ENCODE data around the gene SIRT6. TPM values are rescaled to one million over a fixed set of nuclear protein-coding genes. Genes with fewer than 3 reads are reported as not detected.

SIRT6 gene
- total RNA-seq, 6 donors from 2014 or later, result 20.8 to 55.0 (median 27.8) TPM

DNA sequence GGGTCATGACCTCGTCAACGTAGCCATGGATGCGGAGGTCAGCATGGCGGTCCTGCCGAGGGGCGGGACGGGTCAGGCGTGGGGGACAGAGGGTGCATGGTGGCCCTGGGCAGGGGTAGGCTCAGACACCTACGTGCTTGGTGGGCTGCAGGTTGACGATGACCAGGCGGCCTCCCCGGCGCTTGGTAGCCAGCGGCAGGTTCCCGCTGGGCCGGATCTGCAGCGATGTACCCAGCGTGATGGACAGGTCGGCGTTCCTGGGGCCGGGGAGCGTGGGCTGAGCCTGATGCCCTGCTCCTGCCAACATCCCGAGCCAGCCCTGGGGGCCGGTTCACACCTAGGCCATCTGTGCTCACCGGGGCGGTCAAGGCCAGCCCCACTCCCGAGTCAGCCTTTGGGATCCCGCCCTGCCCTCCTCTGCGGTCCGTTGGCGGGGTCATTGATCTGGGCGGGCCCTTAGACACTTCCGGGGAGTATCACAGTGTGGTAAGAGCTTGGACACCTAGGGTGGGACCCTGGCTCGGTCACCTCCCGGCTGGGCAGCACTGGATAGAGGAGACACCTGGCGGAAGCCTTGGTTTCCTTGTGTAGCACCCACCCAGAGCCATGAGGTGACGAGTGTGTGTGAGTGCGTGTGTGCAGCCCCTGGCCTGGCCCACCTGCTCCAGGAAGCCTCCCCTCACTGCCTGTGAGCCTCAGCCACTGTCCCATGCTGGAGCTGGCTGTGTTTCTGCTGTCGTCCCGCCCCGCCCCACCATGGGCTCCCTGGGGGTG, 7.3 kb downstream of the SIRT6 start:
- H3K27ac ChIP-seq, result no peak overlapping the region
- ATAC-seq (ENCODE audit: low FRiP score in 2 of 2) (peak in 1 of 2 donors; percentile 3), DNase-seq (peak in 1 of 2 donors; percentile 71)
- H3K27me3 ChIP-seq, result peaks cover 0 to 4% (median 0%) of the 10 kb centered on the region in 4 donors
- no peak overlapping the region for H3K4me3 ChIP-seq
- TF ChIP-seq POLR2AphosphoS5 (IDR thresholded peaks at IDR 0.05), result no peak
- no peak for TF ChIP-seq POLR2A (IDR thresholded peaks at IDR 0.05)
- TF ChIP-seq EP300 (IDR thresholded peaks at IDR 0.05), result no peak
- TF ChIP-seq CTCF (IDR thresholded peaks at IDR 0.05), result no peak
- no peaks in the 10 kb centered on the region for H3K9me3 ChIP-seq
- 93 to 94% methylated on average over 14 to 22 of the region's 41 CpGs for WGBS, 2 donors
- H3K4me1 ChIP-seq, result peaks cover 0 to 7% (median 5%) of the 10 kb centered on the region in 4 donors
- peaks cover 0 to 55% (median 31%) of the 10 kb centered on the region in 4 donors for H3K36me3 ChIP-seq

- 80 to 86% methylated on average over 1 to 21 of the region's 21 CpGs for WGBS, 2 donors
- no peak overlapping the region for H3K27ac ChIP-seq
- no peak for TF ChIP-seq POLR2A (IDR thresholded peaks at IDR 0.05)
- no peak for TF ChIP-seq CTCF (IDR thresholded peaks at IDR 0.05)
- TF ChIP-seq EP300 (IDR thresholded peaks at IDR 0.05), result no peak
- TF ChIP-seq POLR2AphosphoS5 (IDR thresholded peaks at IDR 0.05), result no peak
- H3K9me3 ChIP-seq, result no peaks in the 10 kb centered on the region
- H3K4me1 ChIP-seq, result peaks cover 0 to 7% (median 5%) of the 10 kb centered on the region in 4 donors
- peaks cover 0 to 4% (median 0%) of the 10 kb centered on the region in 4 donors for H3K27me3 ChIP-seq
- H3K4me3 ChIP-seq, result no peak overlapping the region
- DNase-seq, result no peak
- H3K36me3 ChIP-seq, result peaks cover 0 to 47% (median 30%) of the 10 kb centered on the region in 4 donors
- ATAC-seq (ENCODE audit: low FRiP score in 2 of 2), result no peak
Measured at GRCh38 chr19:4174213-4174894, 8.0 kb downstream of the SIRT6 start.

GRCh38 chr19:4173479-4174212, 8.7 kb downstream of the SIRT6 start:
- peaks cover 0 to 4% (median 0%) of the 10 kb centered on the region in 4 donors for H3K27me3 ChIP-seq
- H3K36me3 ChIP-seq, result peaks cover 0 to 40% (median 27%) of the 10 kb centered on the region in 4 donors
- H3K4me1 ChIP-seq, result peaks cover 0 to 7% (median 5%) of the 10 kb centered on the region in 4 donors
- 37 to 62% methylated on average over 8 to 9 of the region's 11 CpGs for WGBS, 2 donors
- no peak for DNase-seq
- ATAC-seq (ENCODE audit: low FRiP score in 2 of 2), result no peak
- H3K9me3 ChIP-seq, result no peaks in the 10 kb centered on the region
- TF ChIP-seq CTCF (IDR thresholded peaks at IDR 0.05), result no peak
- no peak for TF ChIP-seq POLR2AphosphoS5 (IDR thresholded peaks at IDR 0.05)
- TF ChIP-seq POLR2A (IDR thresholded peaks at IDR 0.05), result no peak
- no peak for TF ChIP-seq EP300 (IDR thresholded peaks at IDR 0.05)
- H3K4me3 ChIP-seq, result no peak overlapping the region
- H3K27ac ChIP-seq, result no peak overlapping the region

DNA sequence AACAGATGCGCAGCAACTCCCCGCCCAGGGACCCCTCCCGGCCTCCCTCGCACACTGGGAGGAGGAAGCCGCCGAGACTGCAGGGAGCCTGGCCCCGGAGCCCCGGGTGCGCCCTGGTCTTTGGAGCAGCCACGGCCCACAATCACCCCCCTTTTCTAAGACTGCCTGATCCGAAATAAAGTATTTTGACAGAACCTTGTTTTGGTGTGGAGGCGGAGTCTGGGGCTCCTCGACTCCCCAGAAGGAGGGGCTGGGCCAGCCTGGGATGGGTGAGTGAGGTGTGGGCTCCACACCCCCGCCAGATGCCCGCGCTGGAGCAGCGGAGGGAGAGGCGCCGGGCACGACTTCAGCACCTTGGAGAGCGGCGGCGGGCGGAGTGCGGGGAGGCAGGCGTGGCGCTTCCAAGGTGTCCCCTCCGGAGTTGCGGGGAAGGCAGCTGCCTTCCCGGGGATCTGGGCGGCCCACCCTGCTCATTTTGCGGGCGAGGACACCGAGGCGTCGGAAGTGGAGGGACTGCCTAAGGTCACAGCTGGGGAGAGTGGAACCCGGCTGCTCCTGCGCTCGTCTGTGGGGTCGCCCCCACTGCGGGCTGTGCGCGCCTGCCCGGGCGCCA, 9.4 kb downstream of the SIRT6 start:
- TF ChIP-seq CTCF (IDR thresholded peaks at IDR 0.05), result no peak
- no peak for TF ChIP-seq POLR2AphosphoS5 (IDR thresholded peaks at IDR 0.05)
- TF ChIP-seq EP300 (IDR thresholded peaks at IDR 0.05), result no peak
- no peak for TF ChIP-seq POLR2A (IDR thresholded peaks at IDR 0.05)
- Histone ChIP-seq H3K4me1 (peaks cover 0 to 7% (median 5%) of the 10 kb centered on the region in 4 donors), H3K36me3 (peaks cover 0 to 35% (median 24%) of the 10 kb centered on the region in 4 donors), H3K4me3 (no peak overlapping the region), H3K27me3 (peaks cover 0 to 4% (median 0%) of the 10 kb centered on the region in 4 donors), H3K9me3 (no peaks in the 10 kb centered on the region), H3K27ac (no peak overlapping the region)
- peak in 1 of 2 donors; percentile 94 for DNase-seq
- ATAC-seq (ENCODE audit: low FRiP score in 2 of 2), result peak; percentile 79 to 80
- 8 to 9% methylated on average over 11 to 45 of the region's 45 CpGs for WGBS, 2 donors

All from upper lobe of left lung (tissue), 6 donors.